HUDEP-2 (cell line): ENCODE data around the gene AGBL4.

Source experiments
- DNase-seq, 76 experiments: peaks; one replicate each; lab custom pipeline; 2025; ENCODE audit not compliant: unreplicated experiment in 76 of 76; lab: John Stamatoyannopoulos, UW

AGBL4 gene

GRCh38 chr1:48916130-48917069, 1107.4 kb downstream of the AGBL4 start:
- DNase-seq = peak in 3 of 76 experiments; percentile 2 to 6 (median 4)

- DNase-seq = no peak
These were observed 1115.1 kb downstream of the AGBL4 start for GRCh38 chr1:48908606-48909005.

- DNase-seq = no peak
These were observed 1117.0 kb downstream of the AGBL4 start for GRCh38 chr1:48906729-48907128.

GRCh38 chr1:48906164-48906563, 1117.6 kb downstream of the AGBL4 start:
- DNase-seq = no peak

GRCh38 chr1:48903291-48903690, 1120.5 kb downstream of the AGBL4 start:
- no peak for DNase-seq

GRCh38 chr1:48898894-48899293, 1124.9 kb downstream of the AGBL4 start:
- DNase-seq = no peak

- DNase-seq = no peak
These were observed 1134.1 kb downstream of the AGBL4 start for GRCh38 chr1:48889615-48890014.

- no peak for DNase-seq
These were observed 1134.7 kb downstream of the AGBL4 start for GRCh38 chr1:48889082-48889481.

GRCh38 chr1:48887796-48888195, 1136.0 kb downstream of the AGBL4 start:
- DNase-seq = no peak

- DNase-seq = no peak
These were observed 1141.7 kb downstream of the AGBL4 start for GRCh38 chr1:48882020-48882419.

GRCh38 chr1:48878191-48878940, 1145.4 kb downstream of the AGBL4 start:
- DNase-seq = peak in 9 of 76 experiments; percentile 1 to 24 (median 6)

- DNase-seq = no peak
These were observed 1147.4 kb downstream of the AGBL4 start for GRCh38 chr1:48876330-48876785.

- DNase-seq = no peak
These were observed 1148.0 kb downstream of the AGBL4 start for GRCh38 chr1:48875552-48876329.

GRCh38 chr1:48873944-48874343, 1149.8 kb downstream of the AGBL4 start:
- no peak for DNase-seq

GRCh38 chr1:48870596-48870995, 1153.2 kb downstream of the AGBL4 start:
- peak in 3 of 76 experiments; percentile 2 to 20 (median 2) for DNase-seq

- no peak for DNase-seq
These were observed 1154.4 kb downstream of the AGBL4 start for GRCh38 chr1:48869116-48869893.

- DNase-seq = no peak
These were observed 1158.8 kb downstream of the AGBL4 start for GRCh38 chr1:48864913-48865312.

GRCh38 chr1:48859456-48859855, 1164.3 kb downstream of the AGBL4 start:
- no peak for DNase-seq

- no peak for DNase-seq
These were observed 1165.4 kb downstream of the AGBL4 start for GRCh38 chr1:48858200-48858920.
